OCI-LY1 (cell line): Measurements from ENCODE around the gene KRTAP5-10.
"Not testable (repeated sequence)": the region's sequence is repeated elsewhere in the genome, so short reads cannot be mapped to it uniquely, and the experiment has no call there.

Source experiments
- H2AFZ ChIP-seq: fragments of 200-600 bp; sonication (generic), shearing (Covaris generic); 2 replicates; pipeline ENCODE4 v1.6.0; 2014; ENCODE audit warnings: antibody characterized with exemption, mild to moderate bottlenecking, low read length
- H3F3A ChIP-seq: fragments of 200-600 bp; sonication (generic), shearing (Covaris generic); 2 replicates; pipeline ENCODE4 v1.6.0; 2014; ENCODE audit warnings: mild to moderate bottlenecking, antibody characterized with exemption, low read length, moderate library complexity; ENCODE audit not compliant: insufficient read depth
- H3K27ac ChIP-seq: fragments of 200-600 bp; sonication (generic); 2 replicates; pipeline ENCODE4 v1.5.1; 2014; ENCODE audit warnings: low read length, mixed run types, mild to moderate bottlenecking, low read depth; ENCODE audit not compliant: poor library complexity, severe bottlenecking
- H3K27me3 ChIP-seq: fragments of 200-600 bp; sonication (generic); 2 replicates; pipeline ENCODE4 v1.6.0; 2014; ENCODE audit warnings: antibody characterized with exemption, mild to moderate bottlenecking, low read length, moderate library complexity; ENCODE audit not compliant: insufficient read depth
- H3K36me3 ChIP-seq: fragments of 200-600 bp; sonication (generic); 2 replicates; pipeline ENCODE4 v1.6.1; 2014; ENCODE audit warnings: mild to moderate bottlenecking, antibody characterized with exemption, low read length, moderate library complexity, mixed read lengths; ENCODE audit not compliant: insufficient read depth
- H3K4me1 ChIP-seq: fragments of 200-600 bp; sonication (generic); 2 replicates; pipeline ENCODE4 v1.5.1; 2014; ENCODE audit warnings: mild to moderate bottlenecking, low read length, moderate library complexity; ENCODE audit not compliant: insufficient read depth, severe bottlenecking
- H3K4me2 ChIP-seq: fragments of 200-600 bp; sonication (generic), shearing (Covaris generic); 2 replicates; pipeline ENCODE4 v1.6.1; 2014; ENCODE audit warnings: low read length
- H3K4me3 ChIP-seq: fragments of 200-600 bp; sonication (generic); 2 replicates; pipeline ENCODE4 v1.5.1; 2014; ENCODE audit warnings: low read length, low read depth, mild to moderate bottlenecking, mixed read lengths; ENCODE audit not compliant: poor library complexity, severe bottlenecking
- H3K79me2 ChIP-seq: fragments of 200-600 bp; shearing (Covaris generic); 2 replicates; pipeline ENCODE4 v1.6.1; 2016; ENCODE audit warnings: mixed run types, low read length, mixed read lengths; ENCODE audit not compliant: insufficient read depth
- H3K9ac ChIP-seq: fragments of 200-600 bp; sonication (generic), shearing (Covaris generic); 2 replicates; pipeline ENCODE4 v1.6.1; 2014; ENCODE audit warnings: mild to moderate bottlenecking, low read length, mixed read lengths
- H3K9me2 ChIP-seq: fragments of 200-600 bp; sonication (generic), shearing (Covaris generic); 2 replicates; pipeline ENCODE4 v1.6.1; 2014; ENCODE audit warnings: low read depth, mild to moderate bottlenecking, low read length, mixed read lengths
- H3K9me3 ChIP-seq: fragments of 200-600 bp; shearing (Covaris generic); 2 replicates; pipeline ENCODE4 v1.6.1; 2014; ENCODE audit warnings: low read length, mixed read lengths
- H4K20me1 ChIP-seq: fragments of 200-600 bp; sonication (generic), shearing (Covaris generic); 2 replicates; pipeline ENCODE4 v1.6.0; 2016; ENCODE audit warnings: mild to moderate bottlenecking, low read length; ENCODE audit not compliant: insufficient read depth
- CTCF ChIP-seq: fragments of 200-600 bp; sonication (generic), shearing (Covaris generic); IDR thresholded peaks from 2 replicates; pipeline ENCODE4 v1.5.1; 2017; ENCODE audit warnings: mild to moderate bottlenecking, antibody characterized with exemption, low read length, moderate library complexity, mixed read lengths
- EZH2 ChIP-seq: fragments of 200-600 bp; sonication (generic), shearing (Covaris generic); IDR thresholded peaks from 2 replicates; pipeline ENCODE4 v1.8.0; 2017; ENCODE audit warnings: borderline replicate concordance, mixed run types, mild to moderate bottlenecking, antibody characterized with exemption, low read length, moderate library complexity, mixed read lengths

KRTAP5-10 gene

GRCh38 chr11:71566081-71566620, 788 bp downstream of the KRTAP5-10 start:
- Histone ChIP-seq H3K9me3 (no peaks in the 10 kb centered on the region), H3K4me3 (no peak overlapping the region), H3K79me2 (no peaks in the 10 kb centered on the region), H3K9ac (no peak overlapping the region), H3K27ac (no peak overlapping the region), H4K20me1 (no peaks in the 10 kb centered on the region), H3K27me3 (no peaks in the 10 kb centered on the region), H3K9me2 (no peaks in the 10 kb centered on the region), H3K4me2 (no peak overlapping the region), H3K4me1 (no peaks in the 10 kb centered on the region), H3F3A (no peaks in the 10 kb centered on the region), H2AFZ (no peak overlapping the region), H3K36me3 (no peaks in the 10 kb centered on the region)
- no peak for TF ChIP-seq EZH2
- TF ChIP-seq CTCF = no peak

- H3K36me3 ChIP-seq, H3K27me3 ChIP-seq, H3K4me2 ChIP-seq, H3K79me2 ChIP-seq, H3F3A ChIP-seq, H3K9ac ChIP-seq, H3K9me3 ChIP-seq, H2AFZ ChIP-seq, H3K27ac ChIP-seq, H3K4me1 ChIP-seq, H3K4me3 ChIP-seq, H3K9me2 ChIP-seq, H4K20me1 ChIP-seq: not testable (repeated sequence)
Observed at GRCh38 chr11:71566626-71567599, 1.6 kb downstream of the KRTAP5-10 start.

GRCh38 chr11:71567633-71568032, 2.3 kb downstream of the KRTAP5-10 start:
- H3K9me3 ChIP-seq, H3K27ac ChIP-seq, H3K9me2 ChIP-seq, H2AFZ ChIP-seq, H3K9ac ChIP-seq, H3K79me2 ChIP-seq, H3K4me2 ChIP-seq, H3K4me1 ChIP-seq, H3K4me3 ChIP-seq, H4K20me1 ChIP-seq, H3F3A ChIP-seq, H3K36me3 ChIP-seq, H3K27me3 ChIP-seq: not testable (repeated sequence)

- Histone ChIP-seq H3K4me3 (no peak overlapping the region), H3K36me3 (no peaks in the 10 kb centered on the region), H2AFZ (no peak overlapping the region), H3F3A (no peaks in the 10 kb centered on the region), H3K9ac (no peak overlapping the region), H3K27ac (no peak overlapping the region), H3K9me3 (no peaks in the 10 kb centered on the region), H3K4me2 (no peak overlapping the region), H3K4me1 (no peaks in the 10 kb centered on the region), H3K9me2 (no peaks in the 10 kb centered on the region), H3K79me2 (no peaks in the 10 kb centered on the region), H3K27me3 (peaks cover 4% of the 10 kb centered on the region; the same call in 1 of the 2 replicates), H4K20me1 (no peaks in the 10 kb centered on the region)
- no peak for TF ChIP-seq EZH2
Observed at GRCh38 chr11:71568704-71569349, 3.5 kb downstream of the KRTAP5-10 start.

GRCh38 chr11:71571101-71571850, 5.9 kb downstream of the KRTAP5-10 start:
- not testable (repeated sequence) for H3K4me2 ChIP-seq

More at GRCh38 chr11:71571101-71571850, 5.9 kb downstream of the KRTAP5-10 start:
- H3K4me3 ChIP-seq, H3K27ac ChIP-seq, H3K9me2 ChIP-seq, H2AFZ ChIP-seq, H3K4me1 ChIP-seq, H4K20me1 ChIP-seq, H3K9me3 ChIP-seq, H3K36me3 ChIP-seq, H3K27me3 ChIP-seq, H3F3A ChIP-seq, H3K79me2 ChIP-seq, H3K9ac ChIP-seq: not testable (repeated sequence)
